ENCODE data around the gene C3AR1.
"Not testable (repeated sequence)": the region's sequence is repeated elsewhere in the genome, so short reads cannot be mapped to it uniquely, and the experiment has no call there.

DNA sequence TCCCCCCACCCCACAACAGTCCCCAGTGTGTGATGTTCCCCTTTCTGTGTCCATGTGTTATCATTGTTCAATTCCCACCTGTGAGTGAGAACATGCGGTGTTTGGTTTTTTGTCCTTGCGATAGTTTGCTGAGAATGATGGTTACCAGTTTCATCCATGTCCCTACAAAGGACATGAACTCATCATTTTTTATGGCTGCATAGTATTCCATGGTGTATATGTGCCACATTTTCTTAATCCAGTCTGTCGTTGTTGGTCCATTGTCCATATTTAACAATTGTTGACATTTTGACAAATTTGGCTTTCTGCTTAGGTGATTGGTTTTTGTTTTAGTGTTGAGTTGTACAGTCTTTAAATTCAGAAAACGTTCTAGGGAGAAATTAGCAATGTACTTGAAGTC, 47.0 kb upstream of the C3AR1 start:
- not testable (repeated sequence) for TF ChIP-seq OSR1 (CRISPR knock-in tag; IDR thresholded peaks at IDR 0.05); RARB (CRISPR knock-in tag; IDR thresholded peaks at IDR 0.05); CSDC2 (CRISPR knock-in tag; IDR thresholded peaks at IDR 0.05); TCF4 (CRISPR knock-in tag; IDR thresholded peaks at IDR 0.05; ENCODE audit: borderline replicate concordance); ZNF8 (CRISPR knock-in tag; IDR thresholded peaks at IDR 0.05); BACH2 (CRISPR knock-in tag; IDR thresholded peaks at IDR 0.05; ENCODE audit: borderline replicate concordance); ISL1 (CRISPR knock-in tag; IDR thresholded peaks at IDR 0.05)
- TF ChIP-seq, protein P1, sequence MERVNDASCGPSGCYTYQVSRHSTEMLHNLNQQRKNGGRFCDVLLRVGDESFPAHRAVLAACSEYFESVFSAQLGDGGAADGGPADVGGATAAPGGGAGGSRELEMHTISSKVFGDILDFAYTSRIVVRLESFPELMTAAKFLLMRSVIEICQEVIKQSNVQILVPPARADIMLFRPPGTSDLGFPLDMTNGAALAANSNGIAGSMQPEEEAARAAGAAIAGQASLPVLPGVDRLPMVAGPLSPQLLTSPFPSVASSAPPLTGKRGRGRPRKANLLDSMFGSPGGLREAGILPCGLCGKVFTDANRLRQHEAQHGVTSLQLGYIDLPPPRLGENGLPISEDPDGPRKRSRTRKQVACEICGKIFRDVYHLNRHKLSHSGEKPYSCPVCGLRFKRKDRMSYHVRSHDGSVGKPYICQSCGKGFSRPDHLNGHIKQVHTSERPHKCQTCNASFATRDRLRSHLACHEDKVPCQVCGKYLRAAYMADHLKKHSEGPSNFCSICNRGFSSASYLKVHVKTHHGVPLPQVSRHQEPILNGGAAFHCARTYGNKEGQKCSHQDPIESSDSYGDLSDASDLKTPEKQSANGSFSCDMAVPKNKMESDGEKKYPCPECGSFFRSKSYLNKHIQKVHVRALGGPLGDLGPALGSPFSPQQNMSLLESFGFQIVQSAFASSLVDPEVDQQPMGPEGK (CRISPR knock-in tag; IDR thresholded peaks at IDR 0.05; ENCODE audit: borderline replicate concordance) = not testable (repeated sequence)
- TF ChIP-seq, protein P2, sequence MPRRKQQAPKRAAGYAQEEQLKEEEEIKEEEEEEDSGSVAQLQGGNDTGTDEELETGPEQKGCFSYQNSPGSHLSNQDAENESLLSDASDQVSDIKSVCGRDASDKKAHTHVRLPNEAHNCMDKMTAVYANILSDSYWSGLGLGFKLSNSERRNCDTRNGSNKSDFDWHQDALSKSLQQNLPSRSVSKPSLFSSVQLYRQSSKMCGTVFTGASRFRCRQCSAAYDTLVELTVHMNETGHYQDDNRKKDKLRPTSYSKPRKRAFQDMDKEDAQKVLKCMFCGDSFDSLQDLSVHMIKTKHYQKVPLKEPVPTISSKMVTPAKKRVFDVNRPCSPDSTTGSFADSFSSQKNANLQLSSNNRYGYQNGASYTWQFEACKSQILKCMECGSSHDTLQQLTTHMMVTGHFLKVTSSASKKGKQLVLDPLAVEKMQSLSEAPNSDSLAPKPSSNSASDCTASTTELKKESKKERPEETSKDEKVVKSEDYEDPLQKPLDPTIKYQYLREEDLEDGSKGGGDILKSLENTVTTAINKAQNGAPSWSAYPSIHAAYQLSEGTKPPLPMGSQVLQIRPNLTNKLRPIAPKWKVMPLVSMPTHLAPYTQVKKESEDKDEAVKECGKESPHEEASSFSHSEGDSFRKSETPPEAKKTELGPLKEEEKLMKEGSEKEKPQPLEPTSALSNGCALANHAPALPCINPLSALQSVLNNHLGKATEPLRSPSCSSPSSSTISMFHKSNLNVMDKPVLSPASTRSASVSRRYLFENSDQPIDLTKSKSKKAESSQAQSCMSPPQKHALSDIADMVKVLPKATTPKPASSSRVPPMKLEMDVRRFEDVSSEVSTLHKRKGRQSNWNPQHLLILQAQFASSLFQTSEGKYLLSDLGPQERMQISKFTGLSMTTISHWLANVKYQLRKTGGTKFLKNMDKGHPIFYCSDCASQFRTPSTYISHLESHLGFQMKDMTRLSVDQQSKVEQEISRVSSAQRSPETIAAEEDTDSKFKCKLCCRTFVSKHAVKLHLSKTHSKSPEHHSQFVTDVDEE (CRISPR knock-in tag; IDR thresholded peaks at IDR 0.05) = not testable (repeated sequence)
- TF ChIP-seq, protein P3, sequence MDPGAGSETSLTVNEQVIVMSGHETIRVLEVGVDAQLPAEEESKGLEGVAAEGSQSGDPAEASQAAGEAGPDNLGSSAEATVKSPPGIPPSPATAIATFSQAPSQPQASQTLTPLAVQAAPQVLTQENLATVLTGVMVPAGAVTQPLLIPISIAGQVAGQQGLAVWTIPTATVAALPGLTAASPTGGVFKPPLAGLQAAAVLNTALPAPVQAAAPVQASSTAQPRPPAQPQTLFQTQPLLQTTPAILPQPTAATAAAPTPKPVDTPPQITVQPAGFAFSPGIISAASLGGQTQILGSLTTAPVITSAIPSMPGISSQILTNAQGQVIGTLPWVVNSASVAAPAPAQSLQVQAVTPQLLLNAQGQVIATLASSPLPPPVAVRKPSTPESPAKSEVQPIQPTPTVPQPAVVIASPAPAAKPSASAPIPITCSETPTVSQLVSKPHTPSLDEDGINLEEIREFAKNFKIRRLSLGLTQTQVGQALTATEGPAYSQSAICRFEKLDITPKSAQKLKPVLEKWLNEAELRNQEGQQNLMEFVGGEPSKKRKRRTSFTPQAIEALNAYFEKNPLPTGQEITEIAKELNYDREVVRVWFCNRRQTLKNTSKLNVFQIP (CRISPR knock-in tag; IDR thresholded peaks at IDR 0.05; ENCODE audit: borderline replicate concordance, low read depth) = not testable (repeated sequence)

Measured in SK-N-SH treated with all-trans-retinoic acid at 6 μM for 48 hours (cell line).